MV-4-11 (cell line): ENCODE measurements around the gene CREB3L1.

Experiments used
- DNase-seq: peaks from one replicate; lab custom pipeline; 2025; lab: John Stamatoyannopoulos, UW

The CREB3L1 gene

DNA sequence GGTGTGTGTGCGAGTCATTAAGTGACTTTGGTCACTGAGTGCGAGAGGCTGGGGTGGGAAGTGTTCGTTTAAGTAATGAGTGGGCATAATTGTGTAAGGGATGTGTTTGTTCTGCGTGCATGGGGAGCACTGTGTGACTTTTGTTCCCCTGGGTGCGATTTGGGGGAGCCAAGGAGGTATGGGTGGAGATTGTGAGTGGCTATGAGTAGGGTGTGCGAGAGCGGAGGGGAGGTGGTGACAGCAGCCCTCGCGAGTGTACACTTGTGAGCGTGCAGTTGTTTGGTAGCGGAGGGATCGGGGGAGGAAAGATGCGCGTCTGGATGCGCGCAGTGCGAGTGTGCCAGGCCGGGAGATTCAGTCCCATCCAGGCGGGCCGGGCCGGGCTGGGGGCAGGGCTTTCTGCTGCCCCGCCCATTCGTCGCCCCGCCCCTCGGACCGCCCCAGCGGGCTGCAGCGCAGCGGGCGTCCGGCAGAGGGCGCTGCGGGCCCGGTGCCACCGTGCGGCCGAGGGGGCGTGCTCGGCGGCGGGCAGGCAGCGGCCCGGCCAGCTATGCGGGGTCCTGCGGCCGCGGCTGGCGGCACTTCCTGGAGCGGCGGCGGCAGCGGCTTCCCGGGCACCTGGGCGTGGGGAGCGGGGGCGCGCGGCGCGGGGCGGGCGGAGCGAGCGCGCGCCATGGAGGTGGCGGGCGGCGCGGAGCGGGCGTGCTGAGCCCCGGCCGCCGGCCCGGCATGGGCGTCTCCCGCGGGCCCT, 69.6 kb downstream of the CREB3L1 start, which contains the start of gene DGKZ:
Gene DGKZ, plus strand, starts transcription at position 578 of the 751 bp plus-strand sequence. CDS start 197 bp downstream, outside the sequence.
- DNase-seq = peak; percentile 81

DNA sequence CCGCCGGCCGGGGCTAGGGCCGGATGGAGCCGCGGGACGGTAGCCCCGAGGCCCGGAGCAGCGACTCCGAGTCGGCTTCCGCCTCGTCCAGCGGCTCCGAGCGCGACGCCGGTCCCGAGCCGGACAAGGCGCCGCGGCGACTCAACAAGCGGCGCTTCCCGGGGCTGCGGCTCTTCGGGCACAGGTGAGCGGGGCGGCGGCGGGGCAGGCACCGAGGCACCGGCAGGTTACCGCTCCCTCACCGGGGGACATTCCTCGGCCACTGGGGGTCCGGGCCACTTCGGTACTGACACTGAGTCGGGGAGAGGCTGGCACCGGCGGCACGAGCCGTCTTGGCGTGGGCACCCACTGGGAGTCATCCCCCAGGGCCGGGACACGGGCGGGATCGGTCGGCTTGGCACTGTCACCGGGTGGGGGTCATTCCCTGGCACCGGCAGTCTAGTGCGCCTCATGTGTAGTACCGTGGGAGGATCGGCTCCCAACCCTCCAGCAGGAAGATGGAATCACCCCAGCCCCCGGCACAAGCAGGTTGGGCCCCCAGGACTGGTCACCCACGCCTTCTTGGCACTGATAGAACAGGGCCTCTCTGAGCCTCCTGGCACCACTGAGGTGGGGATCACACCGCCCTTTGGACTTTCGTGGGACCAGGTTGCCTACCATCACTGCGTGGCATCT, 70.3 kb downstream of the CREB3L1 start:
- no peak for DNase-seq

DNA sequence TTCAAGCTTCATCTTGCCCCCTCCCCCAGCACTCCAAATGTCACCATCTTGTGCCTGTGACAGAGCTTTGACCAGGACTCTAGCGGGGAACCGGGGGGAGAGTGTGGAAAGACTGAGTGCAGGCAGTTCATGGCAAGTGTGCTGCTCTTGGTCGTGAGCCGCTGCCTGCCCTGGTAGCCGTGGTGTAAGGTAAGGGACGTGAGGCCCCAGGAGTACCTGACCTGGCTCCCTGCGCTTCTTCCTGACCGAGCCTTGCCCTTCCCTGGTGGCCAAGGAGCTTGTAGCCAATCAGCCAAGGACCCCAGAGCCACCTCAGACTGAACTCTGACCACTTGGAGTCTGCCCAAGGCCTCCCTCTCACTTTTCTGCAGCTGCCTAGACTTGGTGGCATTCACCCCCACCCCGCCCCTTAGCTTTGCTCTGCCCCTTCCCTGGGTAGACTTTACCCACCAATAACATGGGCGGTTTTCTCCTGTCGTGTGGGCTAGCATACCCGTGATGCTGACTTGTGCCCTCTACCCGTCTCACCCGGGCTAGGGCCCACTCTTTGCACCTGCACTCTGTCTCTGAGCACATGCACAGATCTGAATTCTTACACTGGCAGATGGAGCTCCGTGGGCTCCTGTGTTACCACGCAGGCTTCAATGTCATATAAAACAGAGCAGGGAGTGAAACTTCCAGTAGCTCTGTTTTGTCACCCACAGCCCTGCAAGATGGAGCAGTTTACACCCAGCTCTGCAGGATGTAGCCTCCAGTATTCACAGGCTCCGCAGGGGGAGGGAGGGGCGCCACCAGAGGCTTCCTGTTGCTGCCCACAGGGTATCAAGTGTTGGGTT, 71.3 kb downstream of the CREB3L1 start:
- DNase-seq = peak; percentile 43

DNA sequence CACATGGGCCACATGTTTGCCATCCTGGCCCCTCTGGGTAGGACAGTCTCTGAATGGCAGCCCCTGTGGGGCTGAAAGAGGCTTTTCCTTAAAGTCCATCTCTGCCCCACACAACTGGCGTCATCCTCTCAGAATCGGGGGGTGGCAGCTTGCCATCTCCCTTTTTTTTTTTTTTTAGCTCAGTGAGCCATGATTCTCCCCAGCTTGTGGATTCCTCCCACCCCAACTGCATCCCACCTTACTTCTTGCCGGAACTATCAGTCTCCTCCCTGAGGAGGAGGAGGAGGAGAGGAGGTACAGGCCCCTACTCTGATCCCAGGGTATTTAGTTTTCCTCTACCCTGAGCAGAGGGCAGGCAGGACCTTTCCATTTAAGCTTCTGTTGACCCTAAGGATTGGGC, 73.2 kb downstream of the CREB3L1 start:
- no peak for DNase-seq

DNA sequence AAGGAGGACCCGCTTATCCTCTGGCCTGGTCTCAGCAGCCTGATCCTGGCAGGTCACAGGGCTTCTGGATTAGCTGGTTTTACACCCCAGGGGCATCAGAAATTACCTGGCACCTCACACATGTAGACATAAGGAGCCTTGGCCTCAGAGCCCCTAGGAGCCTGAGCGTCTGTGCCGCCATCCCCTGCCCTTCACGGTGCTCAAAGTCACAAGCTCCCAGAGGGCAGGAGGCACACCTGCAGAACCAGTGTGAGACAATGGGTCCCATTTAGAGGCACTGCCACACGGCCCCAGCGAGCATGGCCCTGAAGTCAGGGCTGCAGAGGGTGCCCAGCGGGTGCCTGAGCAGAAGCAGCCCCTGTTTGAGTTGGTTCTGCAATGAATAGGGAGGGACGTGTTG, 73.7 kb downstream of the CREB3L1 start:
- DNase-seq = no peak

DNA sequence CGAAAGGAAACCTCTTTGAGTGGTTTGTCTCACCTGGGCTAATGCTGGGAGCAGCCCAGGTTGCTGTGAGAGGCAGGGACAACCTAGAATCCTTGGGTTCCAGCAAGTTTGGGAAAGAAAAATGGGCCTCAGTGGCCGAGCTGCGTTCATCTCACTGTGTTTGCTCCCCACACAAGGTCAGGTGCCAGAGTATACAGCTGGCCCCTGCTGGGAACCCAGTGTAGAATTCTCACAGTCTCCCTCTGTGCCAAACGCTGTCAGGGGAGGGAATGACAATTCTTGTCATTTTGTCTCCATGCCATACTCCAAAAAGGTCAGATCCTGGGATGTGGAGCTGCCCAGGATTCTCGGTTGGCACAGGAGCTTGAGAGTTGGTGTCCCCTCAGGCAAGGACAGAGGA, 74.1 kb downstream of the CREB3L1 start:
- no peak for DNase-seq

DNA sequence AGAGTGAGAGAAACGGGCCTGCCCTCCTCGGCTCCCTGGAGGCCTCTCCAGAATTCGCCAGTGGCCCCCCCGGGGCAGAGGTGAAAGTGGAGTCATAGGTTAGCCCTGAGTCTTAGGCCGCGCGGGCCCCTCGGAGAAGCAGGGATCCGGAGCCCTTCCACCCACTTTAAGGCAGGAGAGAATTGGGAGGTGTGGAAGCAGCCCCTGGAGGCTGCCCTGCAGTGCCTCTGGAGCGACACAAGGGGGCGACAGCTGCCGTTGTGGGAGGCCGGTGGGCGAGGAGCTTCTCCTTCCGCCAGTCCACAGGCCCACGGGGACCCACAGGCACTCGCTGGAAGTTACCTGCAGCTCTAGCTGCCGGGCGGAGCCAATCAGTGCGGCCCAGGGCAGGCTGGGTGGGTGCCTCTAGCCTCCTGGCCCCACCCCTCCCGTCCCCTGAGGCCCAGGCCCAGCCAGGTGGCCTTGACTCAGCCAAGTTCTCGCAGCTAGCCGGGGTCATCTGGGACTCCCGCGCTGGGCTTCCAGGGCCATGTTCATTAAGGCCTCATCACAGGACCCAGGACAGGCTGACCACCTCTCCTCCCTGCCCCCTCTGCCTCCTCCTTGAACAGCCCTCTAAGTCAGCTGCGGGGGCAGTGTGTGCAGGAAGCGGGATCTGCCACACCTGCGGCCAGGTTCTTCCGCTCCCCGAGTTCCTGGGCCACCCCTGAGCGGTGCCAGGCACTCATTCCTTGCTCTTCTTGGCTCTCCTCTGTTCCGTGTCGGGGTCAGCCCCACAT, 74.8 kb downstream of the CREB3L1 start:
- DNase-seq = peak; percentile 14

DNA sequence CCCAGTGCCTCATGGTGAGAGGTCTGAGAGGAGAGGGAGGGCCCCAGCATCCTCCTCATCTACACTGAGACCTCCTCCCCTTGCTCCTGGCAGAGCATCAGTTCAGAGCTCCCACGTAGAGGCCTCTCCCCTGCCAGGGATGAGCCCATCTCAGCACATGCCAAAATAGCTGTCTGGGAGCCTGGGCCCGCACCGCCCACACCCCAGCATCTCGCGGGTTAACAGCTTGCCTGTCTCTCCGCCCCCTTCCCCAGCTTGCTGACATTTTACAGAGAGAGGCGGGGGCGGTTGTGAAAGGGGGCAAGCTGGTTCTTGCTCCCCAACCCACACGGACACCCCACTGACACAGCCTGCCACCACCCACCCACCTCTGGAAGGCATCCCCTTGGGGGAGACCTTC, 76.2 kb downstream of the CREB3L1 start:
- DNase-seq = no peak

DNA sequence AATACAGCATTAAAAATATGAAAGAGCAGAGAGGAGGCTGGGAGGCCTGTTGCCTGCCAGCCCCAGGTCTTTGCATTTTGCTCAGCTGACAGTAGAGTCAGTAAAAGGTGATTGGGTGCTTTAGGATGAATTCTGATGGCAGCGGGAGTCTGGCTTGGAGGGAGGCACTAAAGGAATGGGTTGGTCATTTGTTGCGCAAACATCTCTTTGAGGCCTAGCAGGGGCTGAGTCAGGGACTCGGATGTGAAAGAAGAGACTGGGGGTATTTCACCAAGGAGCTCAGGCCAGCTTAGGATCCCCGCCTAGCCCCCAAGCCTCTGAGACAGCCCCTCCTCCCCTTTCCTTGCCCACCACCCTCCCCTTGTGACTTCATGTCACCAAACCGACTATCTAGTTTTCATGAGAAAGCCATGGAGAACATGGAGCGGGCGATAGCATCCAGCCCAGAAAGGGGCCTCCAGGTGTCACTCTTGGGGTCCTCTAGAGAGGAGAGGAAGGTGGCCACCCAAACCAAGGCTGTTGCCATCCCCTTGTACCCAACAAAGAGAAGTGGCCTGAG, 79.5 kb downstream of the CREB3L1 start:
- DNase-seq = peak; percentile 86

DNA sequence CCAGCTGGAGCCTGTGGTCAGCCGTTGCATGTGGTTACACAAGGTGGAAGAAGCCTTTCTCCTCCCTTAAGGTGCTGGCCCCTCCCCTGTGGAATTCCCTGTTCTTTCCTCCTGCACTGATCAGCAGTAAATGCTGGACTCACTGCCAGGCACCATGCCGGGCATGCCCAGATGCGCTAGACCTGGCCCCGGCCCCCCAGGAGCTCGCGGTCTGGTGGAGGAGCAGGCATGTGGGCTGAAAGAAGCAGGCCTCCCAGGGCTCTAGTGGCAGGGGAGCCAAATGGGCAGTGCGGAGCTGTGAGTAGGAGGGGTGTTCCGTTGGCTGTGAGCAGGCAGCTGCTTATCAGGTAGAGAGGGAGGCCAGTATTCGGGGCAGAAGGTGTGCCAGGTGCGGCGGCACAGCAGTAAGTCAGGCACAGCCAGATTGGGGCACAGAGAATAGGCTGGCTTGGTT, 80.0 kb downstream of the CREB3L1 start:
- peak; percentile 70 for DNase-seq

DNA sequence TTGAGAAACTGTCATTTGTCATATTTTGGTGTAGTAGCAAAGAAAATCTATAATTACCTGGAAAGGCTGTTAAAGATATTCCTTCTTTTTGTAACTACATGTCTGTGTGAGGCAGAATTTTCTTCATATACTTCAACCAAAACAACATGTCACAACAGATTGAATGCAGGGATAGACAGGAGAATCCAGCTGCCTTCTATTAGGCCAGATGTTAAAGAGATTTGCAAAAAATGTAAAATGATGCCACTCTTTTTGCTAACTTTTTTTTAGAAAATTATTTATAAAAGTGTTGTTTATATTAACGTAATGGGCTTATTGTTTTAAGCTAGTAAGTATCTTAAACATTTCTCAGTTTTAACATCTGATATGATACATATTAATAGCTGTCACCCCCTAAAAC, 82.5 kb downstream of the CREB3L1 start:
- no peak for DNase-seq

DNA sequence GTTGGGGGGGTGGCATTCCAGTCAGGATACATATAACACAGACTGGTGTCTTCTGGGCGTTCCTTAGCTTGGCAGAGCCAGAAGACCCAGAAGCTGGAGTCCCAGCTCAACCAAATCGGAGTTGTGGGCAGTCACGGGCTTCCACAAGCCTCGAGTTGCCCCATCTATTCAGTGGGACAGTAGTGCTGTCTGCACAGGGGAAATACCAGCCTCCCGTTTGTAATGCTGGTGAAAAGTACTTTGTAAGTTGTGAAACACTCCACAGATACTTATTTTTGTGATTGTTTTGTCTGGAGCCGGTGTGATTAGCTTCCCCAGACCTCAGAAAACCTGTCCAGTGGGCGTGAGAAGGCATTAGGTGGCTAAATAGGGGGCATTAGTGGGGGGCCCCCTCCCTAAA, 83.4 kb downstream of the CREB3L1 start:
- peak; percentile 67 for DNase-seq

DNA sequence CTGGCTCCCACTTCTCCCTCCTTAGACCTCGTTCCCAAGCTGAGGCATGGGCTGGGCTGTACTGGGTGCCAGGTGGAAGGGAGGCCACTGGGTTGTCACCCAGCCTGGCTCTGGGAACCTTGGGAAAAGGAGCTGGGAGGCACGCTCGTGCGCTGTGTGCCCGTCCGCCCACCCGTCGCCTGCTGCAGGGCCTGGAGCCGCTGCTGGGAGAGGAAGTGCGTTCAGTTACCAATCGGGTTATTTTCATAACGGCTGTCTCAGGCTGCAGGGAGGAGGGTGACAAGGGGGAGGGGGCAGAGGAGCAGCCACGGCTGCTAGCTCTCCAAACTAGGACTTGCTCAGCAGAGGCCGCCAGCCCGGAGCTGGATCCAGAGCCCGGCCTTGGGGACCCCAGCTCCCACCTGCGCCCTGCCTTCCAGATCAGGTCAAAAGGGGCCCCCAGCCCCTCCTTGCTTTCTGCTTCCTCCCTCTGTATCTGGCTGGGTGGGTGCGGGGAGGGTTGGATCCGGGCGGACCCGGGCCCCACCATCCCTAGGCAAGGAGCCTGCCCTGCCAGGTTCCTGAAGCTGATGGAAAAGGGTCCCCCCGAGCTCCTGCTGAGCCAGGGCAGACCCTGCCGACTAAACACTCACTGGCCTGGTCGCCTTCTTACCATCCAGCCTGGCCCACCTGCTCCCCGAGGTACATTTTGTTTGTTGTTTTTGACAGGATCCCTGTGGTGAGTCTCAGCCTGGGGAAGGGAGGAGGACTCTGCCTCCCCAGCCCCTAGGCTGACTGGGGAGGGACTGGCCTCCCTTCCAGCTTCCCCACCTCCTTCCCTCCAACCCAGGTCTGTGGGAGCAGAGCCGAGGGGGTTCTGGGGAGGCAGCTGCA, 84.1 kb downstream of the CREB3L1 start:
- peak; percentile 85 for DNase-seq

DNA sequence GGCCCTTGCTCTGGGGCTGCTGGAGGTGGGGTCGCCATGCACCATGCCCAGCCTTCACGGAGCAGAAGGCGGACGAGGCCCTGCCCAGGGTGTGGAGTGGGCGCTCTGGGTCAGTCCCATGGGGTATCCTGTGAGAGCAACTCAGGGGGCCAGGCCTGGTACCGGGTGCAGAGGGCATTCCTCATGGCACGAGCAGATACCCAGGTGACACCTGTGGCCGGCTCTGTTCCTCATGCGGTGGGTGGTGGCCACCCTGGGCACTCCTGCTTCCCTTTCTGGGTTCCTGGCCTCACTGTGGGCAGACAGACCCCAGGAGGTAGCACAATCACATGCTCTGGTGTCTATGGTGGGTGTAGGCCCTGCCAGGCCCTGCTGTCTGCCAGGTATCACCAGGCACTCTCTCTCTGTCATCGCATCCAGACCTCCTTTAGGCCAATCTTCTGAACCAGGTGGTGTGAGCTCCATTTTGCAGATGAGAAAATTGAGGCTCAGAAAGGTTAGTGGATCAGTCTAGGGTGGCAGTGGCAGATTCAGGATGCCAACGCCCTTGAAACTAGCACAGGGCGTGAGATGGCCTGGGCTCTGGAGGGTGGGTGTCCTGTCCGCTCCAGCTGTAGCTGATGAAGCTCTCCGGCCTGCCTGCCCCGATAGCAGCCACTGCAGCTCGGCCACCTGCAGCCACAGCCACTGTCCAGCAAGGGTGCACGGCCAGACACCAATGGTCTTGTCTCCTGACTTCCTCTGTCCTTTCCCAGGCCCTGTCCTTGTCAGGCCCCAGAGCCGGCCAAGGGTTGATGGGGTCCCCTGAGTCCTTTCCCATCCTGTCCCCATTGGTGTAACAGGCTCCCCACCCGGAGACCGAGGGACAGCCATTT, 84.9 kb downstream of the CREB3L1 start:
- DNase-seq = no peak

DNA sequence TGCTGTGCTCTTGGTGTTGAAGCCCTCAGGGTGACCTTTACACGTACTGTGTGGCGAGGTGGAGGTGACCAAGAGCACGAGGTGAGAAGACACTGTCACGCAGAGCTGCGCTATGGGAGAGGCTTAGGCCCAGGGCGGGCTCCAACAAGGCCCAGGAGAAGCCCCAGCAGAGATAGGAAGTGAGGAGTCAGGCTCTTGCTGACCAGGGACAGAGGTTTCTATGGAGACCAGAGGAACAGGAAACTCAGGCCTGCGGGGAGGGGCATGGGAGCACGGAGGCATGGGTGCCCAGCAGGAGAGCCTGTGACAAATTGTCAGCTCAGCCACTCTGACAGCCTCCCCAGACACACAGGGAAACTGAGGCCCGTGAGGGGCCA, 85.6 kb downstream of the CREB3L1 start:
- peak; percentile 86 for DNase-seq

DNA sequence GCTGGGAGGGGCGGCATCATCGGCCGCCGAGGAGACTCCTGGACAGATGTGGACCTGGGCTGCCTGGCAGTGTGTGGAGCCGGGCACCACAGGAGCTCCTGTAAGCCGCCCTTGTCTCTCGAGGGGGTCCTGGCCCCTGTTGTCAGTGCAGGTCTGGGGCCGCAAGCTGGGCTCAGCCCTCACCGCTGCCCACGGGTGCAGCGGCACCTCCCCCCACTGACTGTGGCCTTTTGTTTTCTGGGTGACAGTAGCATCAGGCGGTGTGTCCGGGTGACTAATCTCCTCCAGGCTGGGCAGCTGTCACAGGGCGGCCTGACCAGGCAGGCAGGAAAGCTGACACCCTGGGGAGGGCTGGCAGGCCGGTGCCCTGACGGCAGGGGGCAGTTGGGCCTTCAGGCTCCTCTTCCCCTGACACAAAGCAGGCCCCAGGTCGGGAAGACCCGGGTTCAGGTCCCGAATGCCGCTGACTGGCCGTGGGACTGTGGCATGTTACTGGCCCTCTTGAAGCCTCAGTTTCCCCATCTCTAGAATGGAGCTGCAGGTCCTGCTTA, 86.1 kb downstream of the CREB3L1 start:
- peak; percentile 4 for DNase-seq

DNA sequence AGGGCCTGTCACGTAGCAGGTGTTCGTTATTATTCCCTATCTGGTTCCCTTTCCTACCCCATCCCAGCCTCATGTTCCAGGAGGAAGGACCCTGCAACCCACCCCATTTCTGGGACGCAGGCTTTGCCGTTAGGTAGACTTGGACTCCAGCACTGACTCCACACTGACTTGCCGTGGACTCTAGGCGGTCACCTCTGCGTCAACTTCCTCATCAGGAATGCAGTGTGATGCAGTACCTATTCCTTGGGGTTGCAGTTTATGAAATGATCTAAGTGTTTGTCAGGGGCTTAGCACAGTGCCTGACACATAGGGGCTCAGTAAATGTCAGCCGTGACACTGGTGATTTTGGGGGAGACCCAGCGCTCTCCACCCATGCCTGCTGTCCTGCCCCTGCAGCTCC, 86.6 kb downstream of the CREB3L1 start:
- DNase-seq = no peak

DNA sequence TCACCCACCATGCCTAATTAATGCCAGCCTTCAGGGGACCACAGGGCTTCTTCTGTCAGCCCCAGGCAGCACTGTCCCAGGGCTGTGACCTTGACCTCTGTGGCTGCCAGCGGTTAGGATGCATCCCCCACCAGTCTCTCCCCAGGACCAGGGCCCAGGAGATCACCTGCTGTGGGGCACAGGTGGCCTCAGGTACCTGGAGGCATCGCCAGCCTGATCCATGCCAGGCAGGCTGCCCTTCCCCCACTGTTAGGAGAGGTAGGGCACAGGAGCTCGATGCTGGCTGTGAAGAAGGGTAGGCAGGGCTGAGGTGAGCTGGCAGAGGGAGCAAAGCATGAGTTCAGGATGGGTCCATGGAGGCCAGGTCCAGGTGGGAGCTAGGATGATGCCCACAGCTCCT, 87.3 kb downstream of the CREB3L1 start:
- no peak for DNase-seq

DNA sequence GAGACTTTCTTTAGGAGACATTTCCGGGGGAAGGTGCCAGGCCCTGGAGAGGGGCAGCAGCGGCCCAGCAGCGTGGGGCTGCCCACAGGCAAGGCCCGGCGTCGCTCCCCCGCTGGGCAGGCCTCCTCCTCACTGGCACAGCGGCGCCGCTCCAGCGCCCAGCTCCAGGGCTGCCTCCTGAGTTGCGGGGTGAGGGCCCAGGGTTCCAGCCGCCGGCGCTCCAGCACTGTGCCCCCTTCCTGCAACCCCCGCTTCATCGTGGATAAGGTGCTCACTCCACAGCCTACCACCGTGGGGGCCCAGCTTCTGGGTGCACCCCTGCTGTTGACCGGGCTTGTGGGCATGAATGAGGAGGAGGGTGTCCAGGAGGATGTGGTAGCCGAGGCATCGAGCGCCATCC, 88.8 kb downstream of the CREB3L1 start:
- no peak for DNase-seq
